ENCODE measurements around the gene CKM.

- TF ChIP-seq CTCF (IDR thresholded peaks at IDR 0.05; ENCODE audit: borderline replicate concordance, extremely low read depth, low read length, poor library complexity, severe bottlenecking), result no peak
- no peak for TF ChIP-seq EZH2 (IDR thresholded peaks at IDR 0.05; ENCODE audit: borderline replicate concordance, low read depth, low read length, severe bottlenecking)
Measured at GRCh38 chr19:45349126-45349415, 26.4 kb upstream of the CKM start.
